ENCODE results near the gene RAB11FIP5. TPM values are rescaled to one million over a fixed set of nuclear protein-coding genes. Genes with fewer than 3 reads are reported as not detected.

RAB11FIP5 gene
- total and polyA plus RNA-seq, 2 experiments from 2014 or later: 4.2 to 12.1 TPM

DNA sequence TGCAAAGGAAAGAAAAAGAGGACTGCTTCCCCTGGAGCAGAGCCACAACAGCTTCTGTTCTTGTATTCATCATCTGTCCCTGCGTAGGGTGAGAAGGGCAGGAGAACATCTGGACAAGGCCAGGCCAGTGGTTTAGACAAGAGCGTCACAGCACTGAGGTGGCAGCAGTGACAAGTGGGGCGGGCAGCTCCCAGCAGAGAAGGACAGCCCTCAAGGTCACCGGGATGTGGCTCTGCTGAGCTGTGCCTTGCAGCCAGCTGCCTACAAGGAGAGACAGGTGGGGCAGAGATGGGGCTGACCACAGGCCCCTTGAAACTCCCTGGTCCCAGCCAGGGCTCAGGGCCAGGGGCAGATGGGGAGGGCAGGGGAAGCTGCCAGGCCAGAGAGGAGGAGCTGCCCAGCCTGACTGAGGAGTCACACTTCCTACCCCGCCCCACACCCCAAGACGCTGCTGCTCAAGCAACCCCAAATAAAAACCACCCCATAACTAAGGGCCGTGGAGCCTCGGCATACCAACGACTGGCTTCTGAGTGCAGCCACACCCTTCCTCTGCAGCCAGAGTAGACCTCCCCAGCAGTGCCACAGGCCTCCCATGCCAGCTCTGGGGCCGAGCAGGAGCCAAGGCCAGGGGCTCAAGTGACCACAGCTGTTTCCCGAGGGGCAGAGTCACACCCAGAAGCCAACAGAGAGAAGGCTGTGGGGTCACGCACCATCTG is 5.4 kb downstream of the RAB11FIP5 start:
- Histone ChIP-seq H3K9me3 (ENCODE audit: low read depth) (no peaks in the 10 kb centered on the region), H3K4me1 (ENCODE audit: low read depth) (peaks cover 15% of the 10 kb centered on the region)
- peak in 1 of 2 donors; percentile 50 for DNase-seq (ENCODE audit: low read depth in 1 of 2, low spot score in 1 of 2)

DNA sequence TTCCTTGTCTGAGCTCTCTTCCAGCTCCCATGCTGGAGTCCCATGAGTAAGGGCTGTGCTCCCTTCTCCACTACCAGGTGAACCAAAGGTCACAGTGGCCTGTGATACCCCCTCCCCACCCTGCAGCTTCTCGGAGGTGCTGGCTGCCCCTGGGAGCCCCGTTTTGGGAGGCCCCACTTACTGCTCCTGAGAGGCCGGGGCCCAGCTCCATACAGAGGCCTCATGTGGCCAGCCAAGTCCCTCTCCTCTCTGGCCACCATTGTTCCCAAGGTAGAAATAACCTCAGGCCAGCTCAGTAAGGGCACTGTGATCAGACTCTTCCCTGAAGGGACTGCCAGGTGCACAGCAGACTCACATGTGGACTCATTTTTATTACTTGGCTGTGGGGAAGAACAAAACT is 6.0 kb downstream of the RAB11FIP5 start:
- TF ChIP-seq, protein P1, sequence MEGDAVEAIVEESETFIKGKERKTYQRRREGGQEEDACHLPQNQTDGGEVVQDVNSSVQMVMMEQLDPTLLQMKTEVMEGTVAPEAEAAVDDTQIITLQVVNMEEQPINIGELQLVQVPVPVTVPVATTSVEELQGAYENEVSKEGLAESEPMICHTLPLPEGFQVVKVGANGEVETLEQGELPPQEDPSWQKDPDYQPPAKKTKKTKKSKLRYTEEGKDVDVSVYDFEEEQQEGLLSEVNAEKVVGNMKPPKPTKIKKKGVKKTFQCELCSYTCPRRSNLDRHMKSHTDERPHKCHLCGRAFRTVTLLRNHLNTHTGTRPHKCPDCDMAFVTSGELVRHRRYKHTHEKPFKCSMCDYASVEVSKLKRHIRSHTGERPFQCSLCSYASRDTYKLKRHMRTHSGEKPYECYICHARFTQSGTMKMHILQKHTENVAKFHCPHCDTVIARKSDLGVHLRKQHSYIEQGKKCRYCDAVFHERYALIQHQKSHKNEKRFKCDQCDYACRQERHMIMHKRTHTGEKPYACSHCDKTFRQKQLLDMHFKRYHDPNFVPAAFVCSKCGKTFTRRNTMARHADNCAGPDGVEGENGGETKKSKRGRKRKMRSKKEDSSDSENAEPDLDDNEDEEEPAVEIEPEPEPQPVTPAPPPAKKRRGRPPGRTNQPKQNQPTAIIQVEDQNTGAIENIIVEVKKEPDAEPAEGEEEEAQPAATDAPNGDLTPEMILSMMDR (IDR thresholded peaks at IDR 0.05; ENCODE audit: low read depth, low read length): no peak
- Histone ChIP-seq H3K4me3 (no peak overlapping the region), H3K27ac (peak overlapping the region; percentile 25), H3K27me3 (peaks cover 11% of the 10 kb centered on the region), H3K9me3 (ENCODE audit: low read depth) (no peaks in the 10 kb centered on the region), H3K4me1 (ENCODE audit: low read depth) (peaks cover 11% of the 10 kb centered on the region), H3K36me3 (no peaks in the 10 kb centered on the region)
- DNase-seq (ENCODE audit: low read depth in 1 of 2, low spot score in 1 of 2): no peak

More for the DNA sequence above, 5.4 kb downstream of the RAB11FIP5 start:
- H3K4me3 ChIP-seq: no peak overlapping the region
- TF ChIP-seq, protein P1 (IDR thresholded peaks at IDR 0.05; ENCODE audit: low read depth, low read length): no peak
- H3K27me3 ChIP-seq: peaks cover 17% of the 10 kb centered on the region
- no peaks in the 10 kb centered on the region for H3K36me3 ChIP-seq
- H3K27ac ChIP-seq: peak overlapping the region; percentile 25

DNA sequence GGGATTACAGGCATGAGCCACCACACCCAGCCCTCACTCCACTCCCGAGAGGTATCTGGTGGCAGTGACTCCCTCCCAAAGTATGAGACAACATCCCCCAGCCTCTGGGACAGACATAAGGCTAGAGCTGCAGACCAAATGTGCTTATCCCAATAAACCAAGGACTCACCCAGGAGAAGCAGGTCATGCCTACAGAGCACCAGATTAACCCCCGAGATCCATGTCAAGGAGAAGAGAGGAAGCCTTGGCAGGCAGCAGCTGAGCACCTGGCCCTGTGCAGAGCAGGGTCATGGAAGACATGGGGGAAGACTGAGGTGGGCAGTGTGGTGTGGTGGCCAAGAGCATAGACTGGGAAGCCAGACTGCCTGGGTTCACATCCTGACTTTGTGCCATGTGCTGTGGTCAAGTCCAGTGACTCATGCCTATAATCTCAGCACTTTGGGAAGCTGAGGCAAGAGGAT is 7.2 kb downstream of the RAB11FIP5 start:
- Histone ChIP-seq H3K27ac (no peak overlapping the region), H3K36me3 (no peaks in the 10 kb centered on the region), H3K9me3 (ENCODE audit: low read depth) (no peaks in the 10 kb centered on the region), H3K4me1 (ENCODE audit: low read depth) (peaks cover 9% of the 10 kb centered on the region), H3K27me3 (no peaks in the 10 kb centered on the region), H3K4me3 (no peak overlapping the region)
- TF ChIP-seq, protein P1 (IDR thresholded peaks at IDR 0.05; ENCODE audit: low read depth, low read length): no peak
- DNase-seq (ENCODE audit: low read depth in 1 of 2, low spot score in 1 of 2): no peak

DNA sequence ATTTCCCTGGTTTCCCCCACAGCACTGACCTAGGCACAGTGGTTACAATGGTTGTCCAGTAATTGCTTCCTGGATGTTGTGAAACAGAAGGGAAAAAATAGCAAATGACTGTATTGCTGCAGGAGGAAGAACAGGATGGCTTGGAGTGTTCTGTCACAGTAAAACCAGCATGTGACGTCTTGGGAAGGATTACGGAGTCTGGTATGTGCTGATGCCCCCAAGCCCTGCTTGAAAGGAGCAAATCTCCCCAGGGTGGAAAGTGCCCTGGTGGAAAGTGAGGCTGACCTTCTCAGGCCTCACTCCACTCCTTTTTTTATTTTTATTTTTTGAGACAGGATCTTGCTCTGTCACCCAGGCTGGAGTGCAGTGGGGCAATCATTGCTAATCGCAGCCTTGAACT is 7.8 kb downstream of the RAB11FIP5 start:
- H3K27ac ChIP-seq: no peak overlapping the region
- H3K4me1 ChIP-seq (ENCODE audit: low read depth): peaks cover 9% of the 10 kb centered on the region
- no peak for DNase-seq (ENCODE audit: low read depth in 1 of 2, low spot score in 1 of 2)
- H3K27me3 ChIP-seq: no peaks in the 10 kb centered on the region
- TF ChIP-seq, protein P1 (IDR thresholded peaks at IDR 0.05; ENCODE audit: low read depth, low read length): no peak
- H3K4me3 ChIP-seq: no peak overlapping the region
- H3K9me3 ChIP-seq (ENCODE audit: low read depth): no peaks in the 10 kb centered on the region
- no peaks in the 10 kb centered on the region for H3K36me3 ChIP-seq

DNA sequence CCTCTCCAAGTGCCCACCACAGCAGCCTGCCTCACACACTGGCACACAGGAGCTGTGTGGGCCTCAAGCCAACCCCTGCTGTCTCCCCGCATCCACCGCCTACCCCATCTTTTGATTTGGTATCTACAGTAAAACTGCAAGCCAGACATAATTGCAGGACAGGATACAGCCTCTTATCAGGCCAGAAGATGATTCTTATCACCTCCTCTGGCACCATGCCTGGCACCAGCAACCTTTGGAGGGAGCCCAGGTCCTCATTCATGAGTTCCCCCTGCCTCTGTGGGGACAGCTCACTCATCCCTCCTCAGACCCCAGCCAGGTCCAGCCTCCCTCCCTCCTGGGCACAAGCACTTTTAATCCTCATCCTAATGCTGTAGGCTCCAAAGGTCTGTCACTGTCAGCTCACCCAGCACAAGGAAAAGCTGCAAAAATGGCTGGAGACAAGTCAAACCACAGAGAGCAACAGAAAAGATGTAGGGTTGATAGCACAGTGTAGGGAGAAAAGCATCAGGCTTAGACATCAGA is 9.7 kb downstream of the RAB11FIP5 start:
- Histone ChIP-seq H3K27me3 (no peaks in the 10 kb centered on the region), H3K4me3 (no peak overlapping the region), H3K36me3 (no peaks in the 10 kb centered on the region), H3K9me3 (ENCODE audit: low read depth) (no peaks in the 10 kb centered on the region), H3K27ac (no peak overlapping the region), H3K4me1 (ENCODE audit: low read depth) (peaks cover 9% of the 10 kb centered on the region)
- no peak for DNase-seq (ENCODE audit: low read depth in 1 of 2, low spot score in 1 of 2)
- TF ChIP-seq, protein P1 (IDR thresholded peaks at IDR 0.05; ENCODE audit: low read depth, low read length): no peak

Data from cardiac muscle cell (in vitro differentiated cells and primary cell).